Fibroblast of skin of right biceps (primary cell): Measurements from ENCODE around the gene SLC2A10.
"Not testable (repeated sequence)": the region's sequence is repeated elsewhere in the genome, so short reads cannot be mapped to it uniquely, and the experiment has no call there.

Experiments
- DNase-seq: peaks from one replicate; pipeline ENCODE4 v3.0.0-alpha.2; 2013

Gene SLC2A10

GRCh38 chr20:46709459-46710152, at the start of gene SLC2A10:
TSS of gene SLC2A10 (plus strand) at chr20:46709649. CDS start at chr20:46709737, 88 bp downstream.
- DNase-seq = peak; percentile 70

- DNase-seq = no peak
These were observed 49.0 kb upstream of the SLC2A10 start for GRCh38 chr20:46660487-46660886.

- DNase-seq = no peak
These were observed 47.8 kb upstream of the SLC2A10 start for GRCh38 chr20:46661659-46662058.

- no peak for DNase-seq
These were observed 45.9 kb upstream of the SLC2A10 start for GRCh38 chr20:46663531-46663930.

GRCh38 chr20:46665602-46666001, 43.8 kb upstream of the SLC2A10 start:
- no peak for DNase-seq

- no peak for DNase-seq
These were observed 43.1 kb upstream of the SLC2A10 start for GRCh38 chr20:46666306-46666705.

- DNase-seq = no peak
These were observed 42.5 kb upstream of the SLC2A10 start for GRCh38 chr20:46666818-46667515.

- DNase-seq = no peak
These were observed 39.2 kb upstream of the SLC2A10 start for GRCh38 chr20:46670228-46670584.

GRCh38 chr20:46670585-46671584, 38.6 kb upstream of the SLC2A10 start:
- DNase-seq = no peak

GRCh38 chr20:46671866-46672542, 37.4 kb upstream of the SLC2A10 start:
- no peak for DNase-seq

- no peak for DNase-seq
These were observed 36.8 kb upstream of the SLC2A10 start for GRCh38 chr20:46672543-46673148.

GRCh38 chr20:46673394-46674252, 35.8 kb upstream of the SLC2A10 start:
- DNase-seq = no peak

- DNase-seq = peak; percentile 13
These were observed 35.0 kb upstream of the SLC2A10 start for GRCh38 chr20:46674253-46675083.

- DNase-seq = not testable (repeated sequence)
These were observed 32.7 kb upstream of the SLC2A10 start for GRCh38 chr20:46676649-46677316.

GRCh38 chr20:46677608-46678007, 31.8 kb upstream of the SLC2A10 start:
- DNase-seq = no peak

GRCh38 chr20:46678516-46678915, 30.9 kb upstream of the SLC2A10 start:
- DNase-seq = no peak

GRCh38 chr20:46680684-46681031, 28.8 kb upstream of the SLC2A10 start:
- no peak for DNase-seq

- DNase-seq = peak; percentile 46
These were observed 28.2 kb upstream of the SLC2A10 start for GRCh38 chr20:46681032-46681854.
